Progenitor cell of endocrine pancreas (in vitro differentiated cells): ENCODE data around the gene BCAS3. TPM values are rescaled to one million over a fixed set of nuclear protein-coding genes. Genes with fewer than 3 reads are reported as not detected.

ENCODE experiments used
- DNase-seq: peaks from one replicate; pipeline ENCODE4 v3.0.0; 2021; ENCODE audit warnings: low spot score; ENCODE audit not compliant: unreplicated experiment
- H3K27ac Mint-ChIP-seq: 2 replicates; pipeline ENCODE4 v1.8.0; 2021; ENCODE audit warnings: mild to moderate bottlenecking, moderate library complexity, mixed read lengths
- H3K27me3 Mint-ChIP-seq: 2 replicates; pipeline ENCODE4 v1.8.0; 2021; ENCODE audit warnings: mixed read lengths
- H3K36me3 Mint-ChIP-seq: 2 replicates; pipeline ENCODE4 v1.8.0; 2022; ENCODE audit warnings: mixed read lengths; ENCODE audit not compliant: insufficient read depth
- H3K4me1 Mint-ChIP-seq: 2 replicates; pipeline ENCODE4 v1.8.0; 2021; ENCODE audit warnings: low read depth, mixed read lengths
- H3K4me3 Mint-ChIP-seq: 2 replicates; pipeline ENCODE4 v1.8.0; 2021; ENCODE audit warnings: low read depth, mild to moderate bottlenecking, moderate library complexity, mixed read lengths
- H3K9me3 Mint-ChIP-seq: 2 replicates; pipeline ENCODE4 v1.8.0; 2021; ENCODE audit warnings: low read depth, mixed read lengths
- CTCF ChIP-seq: fragments of 200-600 bp; sonication (generic); IDR thresholded peaks from one replicate; pipeline ENCODE4 v1.5.0; 2021; ENCODE audit warnings: antibody characterized with exemption, mild to moderate bottlenecking; ENCODE audit not compliant: unreplicated experiment
- total RNA-seq: library from RNA; stranded (reverse); gene quantifications from 2 replicates; pipeline ENCODE4 v1.2.1, GENCODE V29; 2021

The BCAS3 gene
- total RNA-seq, 1 donor from 2014 or later, result 36.1 TPM

DNA sequence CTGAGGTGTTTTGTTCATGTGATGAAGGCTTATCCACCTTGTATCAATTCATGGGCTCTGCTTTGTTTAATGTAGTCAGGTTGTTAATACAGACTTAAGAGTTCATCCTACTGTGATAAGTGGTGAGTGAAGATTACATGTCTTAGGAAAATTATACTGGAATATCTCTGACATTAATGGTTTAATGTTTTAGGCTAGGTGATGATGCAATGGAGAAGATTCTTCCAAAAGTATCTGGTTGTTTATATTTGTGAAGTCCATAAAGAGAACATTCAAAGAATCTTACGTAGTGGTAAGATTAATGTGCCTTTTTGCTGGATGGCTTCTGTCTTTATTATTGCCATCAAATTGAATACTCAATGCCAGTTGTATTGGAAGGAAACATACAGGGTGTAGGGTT, 236.4 kb downstream of the BCAS3 start:
- no peaks in the 10 kb centered on the region for H3K4me1 Mint-ChIP-seq
- H3K36me3 Mint-ChIP-seq, result peaks cover 15% of the 10 kb centered on the region
- peaks cover 10% of the 10 kb centered on the region for H3K9me3 Mint-ChIP-seq

GRCh38 chr17:60916043-60916442, 238.4 kb downstream of the BCAS3 start:
- no peak for TF ChIP-seq CTCF
- Mint-ChIP-seq H3K36me3 (peaks cover 17% of the 10 kb centered on the region), H3K4me1 (peaks cover 6% of the 10 kb centered on the region), H3K9me3 (peaks cover 12% of the 10 kb centered on the region), H3K27ac (no peak overlapping the region), H3K4me3 (no peak overlapping the region), H3K27me3 (no peaks in the 10 kb centered on the region)
- no peak for DNase-seq

More for the DNA sequence above, 236.4 kb downstream of the BCAS3 start:
- TF ChIP-seq CTCF, result no peak
- no peak overlapping the region for H3K4me3 Mint-ChIP-seq
- no peak for DNase-seq
- no peaks in the 10 kb centered on the region for H3K27me3 Mint-ChIP-seq
- no peak overlapping the region for H3K27ac Mint-ChIP-seq

- Mint-ChIP-seq H3K27me3 (no peaks in the 10 kb centered on the region), H3K4me1 (peaks cover 17% of the 10 kb centered on the region), H3K36me3 (peaks cover 17% of the 10 kb centered on the region), H3K4me3 (no peak overlapping the region), H3K27ac (no peak overlapping the region), H3K9me3 (peaks cover 12% of the 10 kb centered on the region)
- no peak for DNase-seq
- TF ChIP-seq CTCF, result no peak
Measured at GRCh38 chr17:60920107-60920506, 242.5 kb downstream of the BCAS3 start.

DNA sequence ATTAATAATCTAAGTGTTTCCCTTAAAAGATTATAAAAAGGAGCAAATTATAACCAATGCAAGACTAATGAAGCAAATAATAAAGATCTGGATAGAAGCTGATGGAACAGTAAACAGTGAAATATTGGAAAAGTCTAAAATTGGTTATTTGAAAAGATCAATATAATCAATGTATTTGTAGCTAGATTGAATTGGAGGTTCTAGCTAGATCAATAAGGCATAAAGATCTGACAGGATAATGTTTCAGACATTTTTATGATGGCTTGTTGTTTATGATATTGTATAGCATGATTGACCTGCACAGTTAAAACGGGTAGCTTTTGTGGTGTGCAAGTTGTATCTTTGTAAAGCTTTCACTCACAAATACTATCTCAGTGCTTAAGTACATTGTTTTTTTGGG, 245.3 kb downstream of the BCAS3 start:
- Mint-ChIP-seq H3K27me3 (no peaks in the 10 kb centered on the region), H3K4me3 (no peak overlapping the region), H3K36me3 (peaks cover 8% of the 10 kb centered on the region), H3K4me1 (peaks cover 29% of the 10 kb centered on the region), H3K27ac (no peak overlapping the region), H3K9me3 (peaks cover 4% of the 10 kb centered on the region)
- no peak for TF ChIP-seq CTCF
- DNase-seq, result no peak

DNA sequence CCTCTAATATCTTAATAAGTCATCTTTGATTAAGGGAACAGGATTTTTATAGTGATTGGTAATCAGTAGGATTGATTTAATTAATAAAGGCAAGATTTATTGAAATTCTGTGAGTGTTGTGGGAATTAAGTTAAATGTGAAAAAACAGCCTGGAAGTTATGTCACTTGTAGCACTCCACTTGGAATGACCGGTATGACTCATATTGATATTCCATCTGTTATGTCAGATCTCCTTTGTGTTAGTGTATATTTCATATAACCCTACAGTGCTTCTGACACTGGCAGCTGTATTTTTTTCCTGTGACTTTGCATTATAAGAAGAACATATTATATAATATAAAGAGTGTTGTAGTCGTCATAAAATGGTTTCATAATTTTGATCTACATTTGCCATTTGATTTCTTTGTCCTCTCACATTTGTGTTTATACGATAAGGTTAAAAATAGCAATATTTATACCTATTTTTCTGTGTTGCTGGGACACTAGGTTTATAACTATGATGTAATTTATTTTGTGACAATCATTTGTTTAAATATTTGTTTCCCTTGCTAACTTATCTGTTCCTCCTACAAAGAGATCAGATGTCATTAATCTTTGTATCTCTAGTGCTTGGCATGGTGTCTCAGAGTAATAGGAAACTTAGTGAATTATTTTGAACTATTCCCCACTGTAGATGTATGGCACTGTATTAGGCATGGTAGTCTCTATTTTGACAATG, 249.0 kb downstream of the BCAS3 start:
- no peaks in the 10 kb centered on the region for H3K36me3 Mint-ChIP-seq
- H3K9me3 Mint-ChIP-seq, result no peaks in the 10 kb centered on the region
- no peaks in the 10 kb centered on the region for H3K27me3 Mint-ChIP-seq
- H3K4me1 Mint-ChIP-seq, result peaks cover 30% of the 10 kb centered on the region
- no peak overlapping the region for H3K27ac Mint-ChIP-seq
- no peak for TF ChIP-seq CTCF
- DNase-seq, result no peak
- no peak overlapping the region for H3K4me3 Mint-ChIP-seq
